Memory B cell (primary cell): ENCODE measurements around the gene ABCA7.
A peak's percentile ranks its signal among the peaks of the same experiment; 100 is the strongest.

Experiments
- ATAC-seq: fragments of 150-1000 bp; cut with Tn5 transposase; 2 replicates; pipeline ENCODE4 v1.10.0; 2021; ENCODE audit warnings: low read depth, mild to moderate bottlenecking, moderate library complexity
- DNase-seq, 2 donors: peaks; one replicate each; pipeline ENCODE4 v3.0.0; 2022; ENCODE audit warnings: low spot score in 2 of 2
- H3K27ac Mint-ChIP-seq: one replicate; pipeline ENCODE4 v1.8.0; 2022; ENCODE audit warnings: mild to moderate bottlenecking, moderate library complexity, mixed read lengths
- H3K27me3 Mint-ChIP-seq: one replicate; pipeline ENCODE4 v1.8.0; 2022; ENCODE audit warnings: mixed read lengths
- H3K36me3 Mint-ChIP-seq: one replicate; pipeline ENCODE4 v1.8.0; 2022; ENCODE audit warnings: mild to moderate bottlenecking, mixed read lengths
- H3K4me1 Mint-ChIP-seq: one replicate; pipeline ENCODE4 v1.8.0; 2022; ENCODE audit warnings: mixed read lengths
- H3K4me3 Mint-ChIP-seq: one replicate; pipeline ENCODE4 v1.8.0; 2022; ENCODE audit warnings: mild to moderate bottlenecking, moderate library complexity, mixed read lengths
- H3K9me3 Mint-ChIP-seq: one replicate; pipeline ENCODE4 v1.8.0; 2022; ENCODE audit warnings: mixed read lengths

The ABCA7 gene

GRCh38 chr19:1091544-1092175, 51.8 kb downstream of the ABCA7 start:
- peaks cover 27% of the 10 kb centered on the region for H3K4me1 Mint-ChIP-seq
- no peaks in the 10 kb centered on the region for H3K27me3 Mint-ChIP-seq
- peaks cover 3% of the 10 kb centered on the region for H3K36me3 Mint-ChIP-seq

GRCh38 chr19:1093330-1093729, 53.4 kb downstream of the ABCA7 start:
- Mint-ChIP-seq H3K36me3 (peaks cover 3% of the 10 kb centered on the region), H3K27me3 (no peaks in the 10 kb centered on the region), H3K9me3 (no peaks in the 10 kb centered on the region), H3K4me1 (peaks cover 17% of the 10 kb centered on the region), H3K27ac (peak overlapping the region; percentile 75), H3K4me3 (peak overlapping the region; percentile 88)
- no peak for ATAC-seq
- DNase-seq = no peak

More at GRCh38 chr19:1091544-1092175, 51.8 kb downstream of the ABCA7 start:
- no peak for DNase-seq
- H3K9me3 Mint-ChIP-seq = no peaks in the 10 kb centered on the region
- no peak overlapping the region for H3K4me3 Mint-ChIP-seq
- ATAC-seq = no peak
- H3K27ac Mint-ChIP-seq = no peak overlapping the region

GRCh38 chr19:1093811-1094553, 54.1 kb downstream of the ABCA7 start:
- Mint-ChIP-seq H3K27ac (peak overlapping the region; percentile 90), H3K27me3 (no peaks in the 10 kb centered on the region), H3K4me1 (peaks cover 17% of the 10 kb centered on the region), H3K9me3 (no peaks in the 10 kb centered on the region), H3K4me3 (peak overlapping the region; percentile 88), H3K36me3 (peaks cover 3% of the 10 kb centered on the region)
- ATAC-seq = no peak
- no peak for DNase-seq

DNA sequence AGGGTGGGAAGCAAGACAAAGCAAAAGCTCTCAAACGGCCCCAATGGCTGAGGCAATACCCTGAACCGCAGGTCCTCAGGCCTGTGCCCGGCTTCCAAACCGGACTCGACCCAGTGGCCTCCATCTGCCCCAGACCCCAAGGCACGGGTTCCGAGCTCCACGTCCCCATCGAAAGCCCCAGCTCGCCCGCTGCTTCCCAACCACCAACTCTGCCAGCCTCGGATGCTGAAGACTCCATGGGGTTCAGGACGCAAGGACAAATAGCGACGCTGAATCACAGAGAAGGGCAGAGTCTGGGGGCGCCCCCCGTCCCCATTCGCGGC, 54.7 kb downstream of the ABCA7 start:
- H3K27ac Mint-ChIP-seq = peak overlapping the region; percentile 90
- peak overlapping the region; percentile 88 for H3K4me3 Mint-ChIP-seq
- H3K4me1 Mint-ChIP-seq = peaks cover 17% of the 10 kb centered on the region
- no peaks in the 10 kb centered on the region for H3K27me3 Mint-ChIP-seq
- ATAC-seq = no peak
- H3K36me3 Mint-ChIP-seq = peaks cover 3% of the 10 kb centered on the region
- no peak for DNase-seq
- no peaks in the 10 kb centered on the region for H3K9me3 Mint-ChIP-seq

- H3K4me3 Mint-ChIP-seq = peak within 1 kb of the TSS; percentile 88
- no peaks in the 10 kb centered on the region for H3K27me3 Mint-ChIP-seq
- peak; percentile 93 for ATAC-seq
- peaks cover 17% of the 10 kb centered on the region for H3K4me1 Mint-ChIP-seq
- H3K9me3 Mint-ChIP-seq = no peaks in the 10 kb centered on the region
- H3K36me3 Mint-ChIP-seq = peaks cover 3% of the 10 kb centered on the region
- DNase-seq = peak; percentile 98 to 100
- peak within 1 kb of the TSS; percentile 90 for H3K27ac Mint-ChIP-seq
These were observed 55.2 kb downstream of the ABCA7 start, which contains the start of gene POLR2E for GRCh38 chr19:1094978-1095701. Gene POLR2E, minus strand, starts transcription at chr19:1095375. Its CDS starts 60 bp downstream, at chr19:1095315.

GRCh38 chr19:1097810-1098176, 57.9 kb downstream of the ABCA7 start:
- peaks cover 3% of the 10 kb centered on the region for H3K36me3 Mint-ChIP-seq
- H3K4me3 Mint-ChIP-seq = no peak overlapping the region

DNA sequence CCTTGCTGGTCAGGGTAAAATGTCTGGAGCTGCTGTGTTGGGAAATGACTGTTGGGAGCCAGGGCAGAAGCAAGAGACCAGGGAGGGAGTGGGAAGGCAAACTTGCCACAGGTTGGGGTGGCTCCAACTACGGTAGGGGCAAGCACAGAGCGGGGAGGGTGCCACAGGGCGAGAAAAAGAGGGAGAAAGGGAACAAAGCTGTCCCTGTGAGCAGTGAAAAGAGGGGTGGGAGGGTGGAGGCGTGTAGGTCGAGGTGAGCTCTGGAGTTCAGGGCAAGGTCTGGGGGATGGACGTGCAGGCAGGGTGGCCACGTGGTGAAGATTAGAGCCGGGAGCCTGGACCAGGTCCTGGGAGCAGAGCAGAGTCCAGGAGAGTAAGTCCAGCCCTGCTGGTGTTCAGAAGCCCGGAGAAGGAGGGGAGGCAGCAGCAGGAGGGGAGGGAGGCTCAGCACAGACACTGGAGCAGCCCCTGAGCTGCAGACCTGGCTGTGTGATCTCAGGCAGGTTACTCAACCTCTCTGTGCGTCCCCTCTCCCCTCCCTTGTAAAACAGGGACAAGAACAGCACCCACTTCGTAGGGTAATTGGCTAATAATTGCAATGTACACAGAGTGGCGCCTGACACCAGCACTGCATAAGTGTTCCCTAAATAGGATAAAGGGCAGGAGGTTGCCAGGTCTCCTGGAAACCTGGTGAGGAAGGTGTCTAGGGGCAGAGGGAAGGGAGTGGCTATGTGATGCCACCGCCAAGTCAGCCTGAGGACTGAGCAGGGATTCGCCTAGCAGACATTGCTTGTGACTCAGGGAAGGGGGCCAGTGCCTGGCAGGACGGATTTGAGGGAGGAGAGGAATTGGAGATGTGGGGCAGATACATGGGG, 58.5 kb downstream of the ABCA7 start:
- peaks cover 1% of the 10 kb centered on the region for H3K36me3 Mint-ChIP-seq
- no peak overlapping the region for H3K4me3 Mint-ChIP-seq
- no peaks in the 10 kb centered on the region for H3K27me3 Mint-ChIP-seq
- no peaks in the 10 kb centered on the region for H3K9me3 Mint-ChIP-seq
- ATAC-seq (no peak), DNase-seq (no peak)
- peaks cover 19% of the 10 kb centered on the region for H3K4me1 Mint-ChIP-seq
- no peak overlapping the region for H3K27ac Mint-ChIP-seq

More at GRCh38 chr19:1097810-1098176, 57.9 kb downstream of the ABCA7 start:
- Mint-ChIP-seq H3K9me3 (no peaks in the 10 kb centered on the region), H3K27me3 (no peaks in the 10 kb centered on the region), H3K4me1 (peaks cover 21% of the 10 kb centered on the region), H3K27ac (no peak overlapping the region)
- DNase-seq = no peak
- no peak for ATAC-seq

DNA sequence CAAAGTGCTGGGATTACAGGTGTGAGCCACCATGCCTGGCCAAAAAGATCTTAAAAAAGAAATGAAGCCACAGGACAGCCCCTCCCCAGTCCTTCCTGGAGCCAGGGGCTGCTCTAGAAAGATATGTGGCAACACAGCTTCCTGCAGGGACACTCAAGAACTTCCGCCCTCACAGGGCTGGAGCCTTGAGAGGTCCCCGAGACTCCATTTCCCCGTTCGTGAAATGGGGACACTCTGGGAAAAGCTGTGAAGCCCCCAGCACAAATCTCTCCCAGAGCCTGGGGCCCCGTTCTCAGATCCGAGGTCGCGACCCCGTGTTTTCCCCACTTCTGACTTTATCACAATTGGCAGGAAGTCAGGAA, 61.4 kb downstream of the ABCA7 start:
- no peaks in the 10 kb centered on the region for H3K27me3 Mint-ChIP-seq
- H3K4me3 Mint-ChIP-seq = no peak overlapping the region
- H3K9me3 Mint-ChIP-seq = no peaks in the 10 kb centered on the region
- no peak for ATAC-seq
- no peak for DNase-seq
- no peaks in the 10 kb centered on the region for H3K36me3 Mint-ChIP-seq
- H3K27ac Mint-ChIP-seq = peak overlapping the region; percentile 20
- H3K4me1 Mint-ChIP-seq = peaks cover 9% of the 10 kb centered on the region

- ATAC-seq (no peak), DNase-seq (no peak)
- Mint-ChIP-seq H3K4me1 (peaks cover 11% of the 10 kb centered on the region), H3K36me3 (no peaks in the 10 kb centered on the region), H3K9me3 (no peaks in the 10 kb centered on the region), H3K27ac (peak overlapping the region; percentile 85), H3K27me3 (no peaks in the 10 kb centered on the region), H3K4me3 (peak overlapping the region; percentile 39)
These were observed 62.7 kb downstream of the ABCA7 start for GRCh38 chr19:1102407-1103131.

- H3K4me1 Mint-ChIP-seq = peaks cover 11% of the 10 kb centered on the region
- no peak for ATAC-seq
These were observed 63.3 kb downstream of the ABCA7 start for GRCh38 chr19:1103132-1103707.

GRCh38 chr19:1103708-1104310, 63.9 kb downstream of the ABCA7 start, which contains the start of gene GPX4:
Gene GPX4, plus strand, starts transcription at chr19:1103994. Its CDS starts 50 bp downstream, at chr19:1104044.
- H3K9me3 Mint-ChIP-seq = no peaks in the 10 kb centered on the region
- H3K27me3 Mint-ChIP-seq = no peaks in the 10 kb centered on the region
- peaks cover 1% of the 10 kb centered on the region for H3K36me3 Mint-ChIP-seq
- DNase-seq (peak; percentile 88 to 94), ATAC-seq (peak; percentile 80)
- peak within 1 kb of the TSS; percentile 78 for H3K4me3 Mint-ChIP-seq
- H3K4me1 Mint-ChIP-seq = peaks cover 10% of the 10 kb centered on the region
- H3K27ac Mint-ChIP-seq = peak within 1 kb of the TSS; percentile 85

More at GRCh38 chr19:1103132-1103707, 63.3 kb downstream of the ABCA7 start:
- H3K9me3 Mint-ChIP-seq = no peaks in the 10 kb centered on the region
- H3K27me3 Mint-ChIP-seq = no peaks in the 10 kb centered on the region
- peak overlapping the region; percentile 71 for H3K4me3 Mint-ChIP-seq
- peak overlapping the region; percentile 85 for H3K27ac Mint-ChIP-seq
- no peak for DNase-seq
- no peaks in the 10 kb centered on the region for H3K36me3 Mint-ChIP-seq

GRCh38 chr19:1104311-1105007, 64.6 kb downstream of the ABCA7 start:
- peak overlapping the region; percentile 85 for H3K27ac Mint-ChIP-seq
- H3K4me3 Mint-ChIP-seq = peak overlapping the region; percentile 78
- DNase-seq = peak; percentile 90 to 91
- ATAC-seq = peak; percentile 65
- peaks cover 8% of the 10 kb centered on the region for H3K4me1 Mint-ChIP-seq
- no peaks in the 10 kb centered on the region for H3K9me3 Mint-ChIP-seq
- H3K36me3 Mint-ChIP-seq = peaks cover 1% of the 10 kb centered on the region
- no peaks in the 10 kb centered on the region for H3K27me3 Mint-ChIP-seq
